ENCODE measurements around the gene TRIM23. TPM values are rescaled to one million over a fixed set of nuclear protein-coding genes. Genes with fewer than 3 reads are reported as not detected.

The TRIM23 gene
- total and polyA plus RNA-seq, 5 donors from 2014 or later: 10.3 to 20.6 (median 12.0) TPM

GRCh38 chr5:65563777-65564176, 60.4 kb downstream of the TRIM23 start:
- Histone ChIP-seq H3K9me3 (ENCODE audit: control insufficient read depth in 2 of 2, low read length in 2 of 2) (no peaks in the 10 kb centered on the region), H3K27me3 (ENCODE audit: control insufficient read depth, insufficient read depth, low read length) (no peaks in the 10 kb centered on the region), H3K27ac (ENCODE audit: insufficient read depth, low read length, poor library complexity, severe bottlenecking) (peak overlapping the region; percentile 95), H3K36me3 (ENCODE audit: control insufficient read depth, insufficient read depth, low read length) (peaks cover 12% of the 10 kb centered on the region), H3K4me3 (ENCODE audit: low read depth, low read length) (peak overlapping the region; percentile 99), H3K4me1 (ENCODE audit: control insufficient read depth, insufficient read depth, low read length, poor library complexity, severe bottlenecking) (peaks cover 38% of the 10 kb centered on the region)
- Mint-ChIP-seq H3K4me1 (peaks cover 23 to 74% (median 57%) of the 10 kb centered on the region in 4 donors), H3K4me3 (peak overlapping the region; percentile 94 to 99 (median 97)), H3K27me3 (no peaks in the 10 kb centered on the region), H3K36me3 (peaks cover 16% of the 10 kb centered on the region), H3K9me3 (no peaks in the 10 kb centered on the region), H3K27ac (peak overlapping the region; percentile 96 to 100 (median 99))
- ATAC-seq (ENCODE audit: low read depth in 2 of 2): no peak
- DNase-seq: peak in 1 of 3 donors; percentile 46

GRCh38 chr5:65562731-65563701, 61.1 kb downstream of the TRIM23 start, which contains the start of the genes CENPK and PPWD1:
TSS of gene CENPK (minus strand) at chr5:65563168. CDS start at chr5:65554907, 8,261 bp downstream.
TSS of gene PPWD1 (plus strand) at chr5:65563296. CDS start at chr5:65563311, 15 bp downstream.
- Histone ChIP-seq H3K9me3 (ENCODE audit: control insufficient read depth in 2 of 2, low read length in 2 of 2) (no peaks in the 10 kb centered on the region), H3K36me3 (ENCODE audit: control insufficient read depth, insufficient read depth, low read length) (peaks cover 15% of the 10 kb centered on the region), H3K4me1 (ENCODE audit: control insufficient read depth, insufficient read depth, low read length, poor library complexity, severe bottlenecking) (peaks cover 38% of the 10 kb centered on the region), H3K4me3 (ENCODE audit: low read depth, low read length) (peak within 1 kb of the TSS; percentile 99), H3K27ac (ENCODE audit: insufficient read depth, low read length, poor library complexity, severe bottlenecking) (peak within 1 kb of the TSS; percentile 95), H3K27me3 (ENCODE audit: control insufficient read depth, insufficient read depth, low read length) (no peaks in the 10 kb centered on the region)
- Mint-ChIP-seq H3K9me3 (no peaks in the 10 kb centered on the region), H3K27me3 (no peaks in the 10 kb centered on the region), H3K4me1 (peaks cover 25 to 75% (median 56%) of the 10 kb centered on the region in 4 donors), H3K27ac (peak within 1 kb of the TSS; percentile 96 to 100 (median 99)), H3K4me3 (peak within 1 kb of the TSS; percentile 94 to 99 (median 97)), H3K36me3 (peaks cover 20% of the 10 kb centered on the region)
- ATAC-seq (ENCODE audit: low read depth in 2 of 2): peak; percentile 99
- DNase-seq: peak; percentile 95 to 99 (median 95)

- Histone ChIP-seq H3K4me3 (ENCODE audit: low read depth, low read length) (no peak overlapping the region), H3K27me3 (ENCODE audit: control insufficient read depth, insufficient read depth, low read length) (no peaks in the 10 kb centered on the region), H3K9me3 (ENCODE audit: control insufficient read depth in 2 of 2, low read length in 2 of 2) (no peaks in the 10 kb centered on the region), H3K4me1 (ENCODE audit: control insufficient read depth, insufficient read depth, low read length, poor library complexity, severe bottlenecking) (peaks cover 8% of the 10 kb centered on the region), H3K36me3 (ENCODE audit: control insufficient read depth, insufficient read depth, low read length) (peaks cover 29% of the 10 kb centered on the region), H3K27ac (ENCODE audit: insufficient read depth, low read length, poor library complexity, severe bottlenecking) (no peak overlapping the region)
- H3K9me3 Mint-ChIP-seq: no peaks in the 10 kb centered on the region
- peaks cover 36 to 54% (median 37%) of the 10 kb centered on the region in 4 donors for H3K4me1 Mint-ChIP-seq
- DNase-seq: no peak
- ATAC-seq (ENCODE audit: low read depth in 2 of 2): no peak
- no peaks in the 10 kb centered on the region for H3K27me3 Mint-ChIP-seq
- peaks cover 40% of the 10 kb centered on the region for H3K36me3 Mint-ChIP-seq
- H3K27ac Mint-ChIP-seq: peak overlapping the region in 1 of 3 donors; percentile 9
- H3K4me3 Mint-ChIP-seq: peak overlapping the region in 1 of 4 donors; percentile 63
These were observed 67.4 kb downstream of the TRIM23 start for GRCh38 chr5:65556718-65557117.

- peaks cover 31 to 49% (median 35%) of the 10 kb centered on the region in 4 donors for H3K4me1 Mint-ChIP-seq
- H3K36me3 Mint-ChIP-seq: peaks cover 40% of the 10 kb centered on the region
These were observed 68.0 kb downstream of the TRIM23 start for GRCh38 chr5:65556181-65556580.

GRCh38 chr5:65555287-65555686, 68.8 kb downstream of the TRIM23 start:
- Histone ChIP-seq H3K4me1 (ENCODE audit: control insufficient read depth, insufficient read depth, low read length, poor library complexity, severe bottlenecking) (no peaks in the 10 kb centered on the region), H3K4me3 (ENCODE audit: low read depth, low read length) (no peak overlapping the region), H3K27me3 (ENCODE audit: control insufficient read depth, insufficient read depth, low read length) (no peaks in the 10 kb centered on the region), H3K36me3 (ENCODE audit: control insufficient read depth, insufficient read depth, low read length) (peaks cover 35% of the 10 kb centered on the region), H3K27ac (ENCODE audit: insufficient read depth, low read length, poor library complexity, severe bottlenecking) (no peak overlapping the region), H3K9me3 (ENCODE audit: control insufficient read depth in 2 of 2, low read length in 2 of 2) (no peaks in the 10 kb centered on the region)
- ATAC-seq (ENCODE audit: low read depth in 2 of 2): no peak
- H3K9me3 Mint-ChIP-seq: no peaks in the 10 kb centered on the region
- H3K27me3 Mint-ChIP-seq: no peaks in the 10 kb centered on the region
- peaks cover 28 to 48% (median 34%) of the 10 kb centered on the region in 4 donors for H3K4me1 Mint-ChIP-seq
- DNase-seq: no peak
- peak overlapping the region; percentile 17 to 43 (median 42) for H3K27ac Mint-ChIP-seq
- H3K36me3 Mint-ChIP-seq: peaks cover 47% of the 10 kb centered on the region
- peak overlapping the region in 2 of 4 donors; percentile 12 to 35 for H3K4me3 Mint-ChIP-seq

More at GRCh38 chr5:65556181-65556580, 68.0 kb downstream of the TRIM23 start:
- H3K27me3 ChIP-seq (ENCODE audit: control insufficient read depth, insufficient read depth, low read length): no peaks in the 10 kb centered on the region
- no peak for ATAC-seq (ENCODE audit: low read depth in 2 of 2)
- no peaks in the 10 kb centered on the region for H3K27me3 Mint-ChIP-seq
- no peak overlapping the region for H3K27ac Mint-ChIP-seq
- H3K27ac ChIP-seq (ENCODE audit: insufficient read depth, low read length, poor library complexity, severe bottlenecking): no peak overlapping the region
- H3K9me3 ChIP-seq (ENCODE audit: control insufficient read depth in 2 of 2, low read length in 2 of 2): no peaks in the 10 kb centered on the region
- H3K4me3 Mint-ChIP-seq: peak overlapping the region in 1 of 4 donors; percentile 63
- H3K4me3 ChIP-seq (ENCODE audit: low read depth, low read length): no peak overlapping the region
- peaks cover 2% of the 10 kb centered on the region for H3K4me1 ChIP-seq (ENCODE audit: control insufficient read depth, insufficient read depth, low read length, poor library complexity, severe bottlenecking)
- no peaks in the 10 kb centered on the region for H3K9me3 Mint-ChIP-seq
- no peak for DNase-seq
- H3K36me3 ChIP-seq (ENCODE audit: control insufficient read depth, insufficient read depth, low read length): peaks cover 29% of the 10 kb centered on the region

GRCh38 chr5:65553941-65554340, 70.2 kb downstream of the TRIM23 start:
- H3K4me3 ChIP-seq (ENCODE audit: low read depth, low read length): no peak overlapping the region
- Mint-ChIP-seq H3K4me3 (no peak overlapping the region), H3K36me3 (peaks cover 54% of the 10 kb centered on the region), H3K27ac (peak overlapping the region in 2 of 3 donors; percentile 5 to 62), H3K27me3 (no peaks in the 10 kb centered on the region), H3K4me1 (peaks cover 30 to 43% (median 36%) of the 10 kb centered on the region in 4 donors), H3K9me3 (no peaks in the 10 kb centered on the region)
- DNase-seq: no peak
- H3K4me1 ChIP-seq (ENCODE audit: control insufficient read depth, insufficient read depth, low read length, poor library complexity, severe bottlenecking): no peaks in the 10 kb centered on the region
- no peak overlapping the region for H3K27ac ChIP-seq (ENCODE audit: insufficient read depth, low read length, poor library complexity, severe bottlenecking)
- H3K36me3 ChIP-seq (ENCODE audit: control insufficient read depth, insufficient read depth, low read length): peaks cover 43% of the 10 kb centered on the region
- no peaks in the 10 kb centered on the region for H3K27me3 ChIP-seq (ENCODE audit: control insufficient read depth, insufficient read depth, low read length)
- no peak for ATAC-seq (ENCODE audit: low read depth in 2 of 2)
- no peaks in the 10 kb centered on the region for H3K9me3 ChIP-seq (ENCODE audit: control insufficient read depth in 2 of 2, low read length in 2 of 2)

- no peak overlapping the region for H3K4me3 Mint-ChIP-seq
- Histone ChIP-seq H3K27me3 (ENCODE audit: control insufficient read depth, insufficient read depth, low read length) (no peaks in the 10 kb centered on the region), H3K4me1 (ENCODE audit: control insufficient read depth, insufficient read depth, low read length, poor library complexity, severe bottlenecking) (peaks cover 3% of the 10 kb centered on the region), H3K36me3 (ENCODE audit: control insufficient read depth, insufficient read depth, low read length) (peaks cover 34% of the 10 kb centered on the region), H3K27ac (ENCODE audit: insufficient read depth, low read length, poor library complexity, severe bottlenecking) (peak overlapping the region; percentile 41), H3K9me3 (ENCODE audit: control insufficient read depth in 2 of 2, low read length in 2 of 2) (no peaks in the 10 kb centered on the region), H3K4me3 (ENCODE audit: low read depth, low read length) (no peak overlapping the region)
- no peaks in the 10 kb centered on the region for H3K27me3 Mint-ChIP-seq
- H3K27ac Mint-ChIP-seq: peak overlapping the region in 2 of 3 donors; percentile 15 to 70
- ATAC-seq (ENCODE audit: low read depth in 2 of 2) (no peak), DNase-seq (peak in 1 of 3 donors; percentile 59)
- peaks cover 48% of the 10 kb centered on the region for H3K36me3 Mint-ChIP-seq
- H3K4me1 Mint-ChIP-seq: peaks cover 14 to 31% (median 23%) of the 10 kb centered on the region in 4 donors
- H3K9me3 Mint-ChIP-seq: no peaks in the 10 kb centered on the region
These were observed 75.9 kb downstream of the TRIM23 start for GRCh38 chr5:65548281-65548680.

Data from CD4-positive, CD25-positive, alpha-beta regulatory T cell (primary cell).